WERI-Rb-1 (cell line): Measurements from ENCODE around the gene ATP8A2.

Experiments
- DNase-seq: peaks from one replicate; pipeline ENCODE4 v3.0.0-alpha.2; 2020
- H3K27ac ChIP-seq: fragments of 250-450 bp; sonication (Bioruptor Pico); 2 replicates; pipeline ENCODE4 v1.5.1; 2020; ENCODE audit warnings: mild to moderate bottlenecking, moderate library complexity
- H3K27me3 ChIP-seq: fragments of 250-450 bp; sonication (Bioruptor Pico); 2 replicates; pipeline ENCODE4 v1.5.1; 2021; ENCODE audit warnings: mild to moderate bottlenecking, low read depth, moderate library complexity; ENCODE audit not compliant: insufficient read depth, severe bottlenecking
- H3K36me3 ChIP-seq: fragments of 250-450 bp; sonication (Bioruptor Pico); 2 replicates; pipeline ENCODE4 v1.5.1; 2020; ENCODE audit warnings: mild to moderate bottlenecking, moderate library complexity
- H3K4me3 ChIP-seq: 2 replicates; pipeline ENCODE4 v1.5.1; 2011; ENCODE audit warnings: low read depth, mild to moderate bottlenecking, control low read depth, low read length
- H3K9me3 ChIP-seq: fragments of 250-450 bp; sonication (Bioruptor Pico); 2 replicates; pipeline ENCODE4 v1.5.1; 2021; ENCODE audit warnings: mild to moderate bottlenecking, moderate library complexity; ENCODE audit not compliant: severe bottlenecking
- TF ChIP-seq, protein P1 (sequence below): IDR thresholded peaks from 2 replicates; pipeline ENCODE4 v1.5.1; 2011; ENCODE audit warnings: low read depth, mild to moderate bottlenecking, control low read depth, inconsistent platforms, low read length

The ATP8A2 gene

DNA sequence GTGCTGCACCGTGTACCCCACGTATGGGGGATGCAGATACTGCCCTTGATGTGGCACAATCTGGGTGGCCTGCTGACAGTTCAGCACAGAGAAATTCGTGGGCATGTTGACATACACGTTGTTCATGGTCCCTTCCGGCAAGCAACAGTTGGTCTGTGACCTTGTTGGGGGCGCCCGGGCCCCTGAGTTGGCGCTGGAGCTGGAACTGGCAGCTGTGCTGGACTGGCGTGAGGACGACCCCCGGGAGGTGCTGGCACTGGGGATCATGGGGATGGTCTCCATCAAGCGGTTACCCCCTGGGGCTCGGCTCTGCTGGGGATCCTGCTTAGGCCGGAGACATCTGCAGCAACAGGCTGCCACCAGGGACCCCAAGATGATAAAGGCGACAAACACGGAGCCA is 674.9 kb downstream of the ATP8A2 start:
- TF ChIP-seq, protein P1, sequence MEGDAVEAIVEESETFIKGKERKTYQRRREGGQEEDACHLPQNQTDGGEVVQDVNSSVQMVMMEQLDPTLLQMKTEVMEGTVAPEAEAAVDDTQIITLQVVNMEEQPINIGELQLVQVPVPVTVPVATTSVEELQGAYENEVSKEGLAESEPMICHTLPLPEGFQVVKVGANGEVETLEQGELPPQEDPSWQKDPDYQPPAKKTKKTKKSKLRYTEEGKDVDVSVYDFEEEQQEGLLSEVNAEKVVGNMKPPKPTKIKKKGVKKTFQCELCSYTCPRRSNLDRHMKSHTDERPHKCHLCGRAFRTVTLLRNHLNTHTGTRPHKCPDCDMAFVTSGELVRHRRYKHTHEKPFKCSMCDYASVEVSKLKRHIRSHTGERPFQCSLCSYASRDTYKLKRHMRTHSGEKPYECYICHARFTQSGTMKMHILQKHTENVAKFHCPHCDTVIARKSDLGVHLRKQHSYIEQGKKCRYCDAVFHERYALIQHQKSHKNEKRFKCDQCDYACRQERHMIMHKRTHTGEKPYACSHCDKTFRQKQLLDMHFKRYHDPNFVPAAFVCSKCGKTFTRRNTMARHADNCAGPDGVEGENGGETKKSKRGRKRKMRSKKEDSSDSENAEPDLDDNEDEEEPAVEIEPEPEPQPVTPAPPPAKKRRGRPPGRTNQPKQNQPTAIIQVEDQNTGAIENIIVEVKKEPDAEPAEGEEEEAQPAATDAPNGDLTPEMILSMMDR = no peak
- DNase-seq = no peak
- Histone ChIP-seq H3K27ac (no peak overlapping the region), H3K27me3 (peaks cover 24% of the 10 kb centered on the region), H3K4me3 (no peak overlapping the region), H3K36me3 (no peaks in the 10 kb centered on the region), H3K9me3 (no peaks in the 10 kb centered on the region)

DNA sequence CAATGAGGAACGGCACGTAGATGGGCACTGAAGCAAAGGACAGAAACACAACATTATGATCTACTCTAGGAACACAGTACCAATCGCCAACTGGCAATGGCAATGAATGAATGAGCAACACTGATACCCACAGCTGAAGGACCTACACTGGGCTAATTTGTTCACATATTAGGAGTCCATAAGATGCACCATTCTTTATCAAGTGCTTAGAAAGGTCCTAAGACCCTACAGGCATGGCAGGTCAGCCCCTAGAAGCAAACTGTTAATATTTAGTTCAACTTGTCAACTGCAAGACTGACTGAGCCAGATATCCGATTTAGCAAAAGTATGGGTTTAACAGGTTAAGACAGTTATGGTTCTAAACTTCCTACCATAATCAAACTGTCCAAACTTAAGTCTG is 675.3 kb downstream of the ATP8A2 start:
- TF ChIP-seq, protein P1 = no peak
- no peaks in the 10 kb centered on the region for H3K36me3 ChIP-seq
- H3K27me3 ChIP-seq = peaks cover 24% of the 10 kb centered on the region
- no peak overlapping the region for H3K4me3 ChIP-seq
- H3K27ac ChIP-seq = no peak overlapping the region
- H3K9me3 ChIP-seq = no peaks in the 10 kb centered on the region
- no peak for DNase-seq

DNA sequence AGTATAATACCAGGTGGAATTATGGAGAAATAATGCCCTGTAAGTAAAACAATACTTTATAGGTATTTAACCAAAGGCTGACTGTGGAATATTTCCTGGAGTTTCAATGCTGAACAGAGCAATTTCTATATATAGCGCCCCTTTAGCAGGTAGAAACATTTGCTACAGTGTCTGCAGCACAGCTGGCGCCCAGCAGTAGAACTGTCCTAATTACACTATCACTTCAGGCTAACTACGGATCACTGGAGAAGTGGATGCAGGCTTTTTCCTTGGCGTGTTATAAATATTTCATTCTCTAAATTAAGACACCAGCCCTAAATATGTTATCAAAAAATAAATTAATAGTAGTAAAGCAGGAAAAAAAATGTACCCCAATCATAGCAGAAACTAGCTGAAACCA is 677.0 kb downstream of the ATP8A2 start:
- Histone ChIP-seq H3K36me3 (no peaks in the 10 kb centered on the region), H3K9me3 (no peaks in the 10 kb centered on the region), H3K4me3 (no peak overlapping the region), H3K27me3 (peaks cover 24% of the 10 kb centered on the region), H3K27ac (no peak overlapping the region)
- TF ChIP-seq, protein P1 = no peak
- DNase-seq = no peak

DNA sequence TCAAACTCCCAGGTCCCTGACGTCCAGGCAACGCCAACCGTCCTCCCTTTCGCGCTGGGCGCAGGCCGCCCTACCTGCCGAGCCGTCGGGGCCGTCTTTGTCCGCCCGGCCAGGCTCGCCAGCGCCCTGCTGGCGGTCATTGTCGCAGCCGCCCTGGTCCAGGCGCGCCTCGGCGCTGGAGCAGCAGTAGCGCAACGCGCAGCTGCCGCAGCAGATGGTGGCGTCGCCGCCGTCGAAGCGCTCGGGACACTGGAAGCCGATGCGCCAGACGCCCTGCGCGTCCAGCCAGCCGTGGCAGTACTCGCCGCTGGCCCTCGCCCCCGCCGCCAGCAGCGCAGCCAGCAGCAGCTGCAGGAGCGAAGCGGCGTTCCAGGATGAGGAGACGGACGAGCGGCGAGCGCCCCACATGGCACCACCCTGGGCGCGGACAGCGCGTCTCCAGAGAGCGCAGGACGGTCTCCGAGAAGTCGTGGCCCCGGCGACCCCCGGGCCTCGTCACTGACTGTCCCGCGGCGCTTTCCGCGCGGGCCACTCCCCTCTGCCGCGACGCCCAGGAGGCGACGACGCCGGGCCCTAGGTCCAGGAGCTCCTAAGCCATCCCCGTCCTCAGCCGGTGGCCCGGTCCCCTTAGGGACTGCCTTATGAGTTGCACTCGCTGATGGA is 678.9 kb downstream of the ATP8A2 start:
- peak; percentile 91 for DNase-seq
- Histone ChIP-seq H3K36me3 (no peaks in the 10 kb centered on the region), H3K27me3 (peaks cover 24% of the 10 kb centered on the region), H3K4me3 (peak overlapping the region; percentile 65), H3K9me3 (no peaks in the 10 kb centered on the region), H3K27ac (no peak overlapping the region)
- TF ChIP-seq, protein P1 = peak; percentile 67

DNA sequence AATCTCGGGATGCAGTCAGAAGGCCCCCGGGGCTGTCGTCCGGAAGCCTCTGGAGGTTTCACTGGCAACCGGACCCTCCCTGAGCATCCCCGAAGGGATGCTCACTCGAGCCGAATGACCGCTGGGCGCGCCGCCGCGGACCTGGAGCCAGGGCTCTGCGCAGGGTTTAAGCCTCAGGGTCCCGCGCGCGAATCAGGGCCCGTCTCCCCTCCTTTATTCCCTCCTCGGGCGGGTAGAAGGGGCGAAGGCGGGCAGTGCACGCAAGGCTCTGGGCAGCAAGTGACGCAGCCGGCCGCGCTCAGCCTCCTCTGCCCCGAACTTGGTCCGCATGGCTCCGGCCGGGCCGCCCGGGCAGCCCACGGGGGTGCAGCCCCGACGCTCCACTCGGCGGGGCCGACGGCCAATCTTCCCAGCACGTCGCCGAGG is 679.5 kb downstream of the ATP8A2 start:
- H3K36me3 ChIP-seq = no peaks in the 10 kb centered on the region
- peak overlapping the region; percentile 65 for H3K4me3 ChIP-seq
- H3K9me3 ChIP-seq = no peaks in the 10 kb centered on the region
- peak overlapping the region; percentile 43; the same call in 1 of the 2 replicates for H3K27ac ChIP-seq
- TF ChIP-seq, protein P1 = no peak
- peak; percentile 65 for DNase-seq
- peaks cover 24% of the 10 kb centered on the region for H3K27me3 ChIP-seq
